ENCODE results near the gene INTS4. TPM values are rescaled to one million over a fixed set of nuclear protein-coding genes. Genes with fewer than 3 reads are reported as not detected.
"Not testable (repeated sequence)": the region's sequence is repeated elsewhere in the genome, so short reads cannot be mapped to it uniquely, and the experiment has no call there.

INTS4 gene
- total RNA-seq, 1 experiment from 2014 or later = 37.7 TPM

DNA sequence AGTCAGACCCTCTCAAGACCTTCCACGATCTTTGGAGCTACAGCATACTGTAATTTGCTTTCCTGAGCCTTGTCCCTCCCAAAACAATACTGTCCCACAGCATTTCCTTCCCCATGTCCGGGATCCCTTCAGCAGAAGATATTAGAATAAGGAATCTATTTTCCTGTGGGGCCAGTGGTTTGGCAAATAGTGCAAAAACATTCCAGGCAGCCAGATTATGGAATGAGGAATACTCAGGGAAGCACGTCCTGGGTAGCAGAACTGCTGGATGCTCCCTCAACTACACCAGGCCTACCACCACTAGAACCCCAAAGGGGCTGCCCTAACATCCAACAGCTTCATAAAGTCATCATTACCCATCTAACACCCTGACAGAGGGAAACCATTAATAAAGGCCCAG, 112.1 kb downstream of the INTS4 start:
- DNase-seq (ENCODE audit: low read depth) = no peak

DNA sequence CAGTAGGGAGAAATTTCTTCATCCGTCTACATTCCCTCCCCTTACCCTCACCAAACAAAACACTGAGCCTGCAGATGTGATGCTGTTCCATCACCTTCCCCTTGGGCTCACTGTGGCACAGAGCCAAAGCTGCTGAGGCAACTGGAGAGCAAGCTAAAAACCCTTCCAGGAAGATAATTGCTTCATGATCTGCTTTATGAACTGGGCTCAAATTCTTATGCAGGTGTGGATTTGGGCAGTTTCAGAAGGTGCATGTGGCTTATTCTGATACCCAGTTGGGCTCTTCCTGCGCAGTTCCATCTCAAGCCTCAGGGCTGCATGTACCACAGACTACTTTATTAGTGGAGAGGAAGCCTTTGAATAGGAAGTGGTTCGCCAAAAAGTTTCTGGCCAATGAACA, 115.2 kb downstream of the INTS4 start:
- DNase-seq (ENCODE audit: low read depth) = no peak

DNA sequence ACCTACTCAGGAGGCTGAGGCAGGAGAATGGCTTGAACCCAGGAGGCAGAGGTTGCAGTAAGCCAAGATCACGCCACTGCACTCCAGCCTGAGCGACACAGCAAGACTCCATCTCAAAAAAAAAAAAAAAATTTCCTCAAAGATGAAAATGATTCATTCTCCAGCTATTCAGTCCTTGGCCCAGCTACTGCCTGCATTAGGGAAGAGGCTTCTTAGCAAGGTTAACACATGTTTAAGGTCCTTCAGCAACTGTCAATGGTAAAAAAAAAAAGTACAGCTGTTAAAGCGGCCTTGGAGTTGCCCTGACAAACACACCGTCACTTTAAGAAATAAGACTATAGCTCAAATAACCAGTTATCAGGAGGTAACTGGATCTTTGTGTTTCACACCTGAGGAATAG, 116.2 kb downstream of the INTS4 start:
- peak; percentile 78 for DNase-seq (ENCODE audit: low read depth)

DNA sequence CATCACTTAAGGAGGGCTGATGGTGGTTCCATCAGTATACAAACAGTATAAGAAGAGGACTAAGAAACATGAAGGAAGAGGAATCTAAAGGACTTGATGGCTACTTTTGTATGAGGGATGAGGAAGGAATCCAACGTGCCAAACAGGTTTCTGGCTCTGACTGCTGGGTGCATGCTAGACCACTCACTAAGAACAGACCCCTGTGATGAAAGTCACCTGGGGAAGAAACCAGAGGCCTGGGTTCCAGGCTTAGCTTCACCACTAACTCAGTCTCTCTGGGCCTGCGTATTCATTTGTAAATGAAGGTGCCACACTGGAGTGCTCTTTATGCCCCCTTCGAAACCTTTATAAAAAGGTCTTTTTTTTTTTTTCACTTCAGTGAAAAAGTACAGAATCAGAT, 118.4 kb downstream of the INTS4 start:
- DNase-seq (ENCODE audit: low read depth) = no peak

DNA sequence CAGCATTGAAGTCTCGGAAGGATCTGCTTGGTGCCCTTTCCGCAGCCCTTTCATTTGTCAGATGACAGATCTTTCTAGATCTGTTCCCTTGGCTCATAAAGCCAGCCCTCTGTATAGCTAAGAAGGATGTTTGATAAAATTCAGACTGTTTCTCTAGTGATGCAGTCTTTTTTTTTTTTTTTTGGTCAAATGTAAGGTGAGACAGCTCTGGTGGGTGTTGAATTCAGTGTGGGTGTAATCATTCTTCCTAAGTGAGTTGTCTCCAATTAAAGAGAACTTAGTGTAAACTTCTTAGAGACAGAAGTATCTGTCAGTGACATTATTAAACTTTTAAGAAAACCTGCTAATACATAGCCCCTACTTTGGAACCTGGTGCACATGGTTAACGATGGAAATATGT, 120.3 kb downstream of the INTS4 start:
- DNase-seq (ENCODE audit: low read depth) = no peak

DNA sequence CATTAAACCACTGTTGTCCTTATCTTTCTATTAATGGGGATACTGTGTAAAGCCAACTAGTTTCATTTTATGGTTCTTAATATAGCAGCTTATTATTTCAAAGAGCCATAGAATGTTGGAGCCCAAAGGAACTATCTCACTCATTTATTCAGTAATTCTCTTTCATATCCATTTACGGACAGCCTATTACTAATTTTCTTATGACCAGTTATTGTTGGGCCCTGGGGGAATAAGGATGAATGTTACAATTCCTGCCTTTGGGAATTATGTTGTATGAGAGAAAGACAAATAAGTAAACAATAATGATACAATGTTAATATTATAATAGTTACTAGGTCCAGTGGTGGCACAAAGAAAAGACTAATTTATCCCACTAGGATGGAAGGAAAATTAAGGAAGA, 121.1 kb downstream of the INTS4 start:
- no peak for DNase-seq (ENCODE audit: low read depth)

GRCh38 chr11:77871855-77872254, 122.6 kb downstream of the INTS4 start:
- DNase-seq (ENCODE audit: low read depth) = no peak

DNA sequence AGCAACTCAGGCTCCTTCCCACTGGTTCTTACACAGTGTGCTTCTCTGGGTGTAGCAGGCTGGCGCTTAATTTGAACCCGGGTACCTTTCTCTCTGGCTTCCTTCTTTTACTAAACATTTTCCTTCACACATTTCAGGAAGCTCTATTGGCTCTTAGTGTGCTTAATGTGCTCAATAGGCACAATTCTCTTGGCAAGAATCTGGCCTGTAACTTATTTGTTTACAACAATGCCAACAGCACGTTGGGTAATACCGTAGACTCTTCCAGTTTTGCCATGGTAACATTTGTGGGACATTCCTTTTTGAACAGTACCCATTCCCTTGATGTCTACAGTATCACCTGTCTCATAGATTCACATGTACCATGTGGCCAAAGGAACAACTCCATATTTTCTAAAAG, 125.7 kb downstream of the INTS4 start:
- DNase-seq (ENCODE audit: low read depth) = no peak

DNA sequence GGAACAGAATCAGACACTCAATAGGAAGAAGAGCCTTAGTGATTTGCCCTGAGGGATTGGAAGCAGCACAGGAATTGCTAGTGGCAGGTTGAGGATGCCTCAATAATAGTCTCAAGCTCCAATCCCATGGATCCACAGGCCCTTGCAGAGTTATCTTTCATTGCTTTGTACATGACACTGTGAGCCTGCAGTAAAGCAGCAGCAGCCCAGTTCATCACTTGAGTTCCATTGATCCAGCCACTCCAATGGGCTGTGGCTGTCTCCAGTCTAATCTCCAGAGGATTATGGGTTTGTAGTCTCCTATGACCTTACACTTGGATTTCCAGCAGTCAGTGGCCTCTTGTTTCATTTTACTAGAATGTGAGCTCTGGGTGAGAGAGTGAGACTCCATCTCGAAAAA, 128.1 kb downstream of the INTS4 start:
- DNase-seq (ENCODE audit: low read depth) = no peak

GRCh38 chr11:77865805-77866204, 128.7 kb downstream of the INTS4 start:
- no peak for DNase-seq (ENCODE audit: low read depth)

DNA sequence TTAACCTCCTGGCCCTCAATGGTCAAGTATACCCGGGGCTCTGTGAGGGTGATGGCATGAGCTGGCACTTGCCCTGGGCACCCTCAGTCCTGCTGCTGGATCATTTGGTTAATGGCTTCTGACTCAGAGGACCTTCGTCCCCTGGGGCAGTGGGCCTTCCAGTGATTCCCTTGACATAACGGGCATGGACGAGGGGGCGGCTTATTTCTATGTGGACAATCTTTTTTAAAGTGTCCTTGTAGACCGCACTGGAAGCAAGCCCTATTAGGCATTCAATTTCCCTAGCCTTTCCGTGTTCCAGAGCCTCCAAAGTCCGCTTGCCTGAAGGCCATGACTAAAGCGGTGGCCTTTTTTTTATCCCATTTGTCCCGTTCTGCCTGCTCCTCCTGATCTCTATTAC, 133.0 kb downstream of the INTS4 start:
- not testable (repeated sequence) for DNase-seq (ENCODE audit: low read depth)

- not testable (repeated sequence) for DNase-seq (ENCODE audit: low read depth)
Observed at GRCh38 chr11:77857906-77858457, 136.5 kb downstream of the INTS4 start.

DNA sequence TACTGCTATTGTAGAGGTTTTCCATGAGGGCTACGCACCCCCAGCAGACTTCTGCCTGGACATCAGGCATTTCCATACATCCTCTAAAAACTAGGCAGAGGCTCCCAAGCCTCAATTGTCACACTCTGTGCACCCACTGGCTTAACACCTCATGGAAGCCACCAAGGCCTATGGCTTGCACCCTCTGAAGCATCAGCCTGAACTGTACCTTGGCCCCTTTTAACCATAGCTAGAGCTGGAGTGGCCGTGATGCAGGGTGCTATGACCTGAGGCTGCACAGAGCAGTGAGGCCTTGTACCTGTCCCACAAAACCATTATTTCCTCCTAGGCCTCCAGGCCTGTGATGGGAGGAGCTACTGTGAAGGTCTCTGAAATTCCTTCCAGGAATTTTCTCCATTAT, 139.6 kb downstream of the INTS4 start:
- DNase-seq (ENCODE audit: low read depth) = no peak

DNA sequence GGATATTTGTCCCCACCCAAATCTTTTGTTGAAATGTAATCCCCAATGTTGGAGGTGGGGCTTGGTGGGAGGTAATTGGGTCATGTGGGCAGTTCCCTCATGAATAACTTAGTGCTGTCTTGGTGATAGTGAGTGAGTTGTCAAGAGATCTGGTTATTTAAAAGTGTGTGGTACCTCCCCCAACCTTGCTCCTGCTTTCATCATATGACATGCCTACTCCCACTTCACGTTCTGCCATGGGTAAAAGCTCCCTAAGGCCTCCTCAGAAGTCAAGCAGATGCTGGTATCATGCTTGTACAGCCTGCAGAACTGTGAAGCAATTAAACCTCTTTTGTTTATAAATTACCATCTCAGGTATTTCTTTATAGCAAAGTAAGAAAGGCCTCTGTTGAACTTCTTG, 143.0 kb downstream of the INTS4 start:
- DNase-seq (ENCODE audit: low read depth) = no peak

- DNase-seq (ENCODE audit: low read depth) = not testable (repeated sequence)
Observed at GRCh38 chr11:77843700-77844099, 150.8 kb downstream of the INTS4 start.

DNA sequence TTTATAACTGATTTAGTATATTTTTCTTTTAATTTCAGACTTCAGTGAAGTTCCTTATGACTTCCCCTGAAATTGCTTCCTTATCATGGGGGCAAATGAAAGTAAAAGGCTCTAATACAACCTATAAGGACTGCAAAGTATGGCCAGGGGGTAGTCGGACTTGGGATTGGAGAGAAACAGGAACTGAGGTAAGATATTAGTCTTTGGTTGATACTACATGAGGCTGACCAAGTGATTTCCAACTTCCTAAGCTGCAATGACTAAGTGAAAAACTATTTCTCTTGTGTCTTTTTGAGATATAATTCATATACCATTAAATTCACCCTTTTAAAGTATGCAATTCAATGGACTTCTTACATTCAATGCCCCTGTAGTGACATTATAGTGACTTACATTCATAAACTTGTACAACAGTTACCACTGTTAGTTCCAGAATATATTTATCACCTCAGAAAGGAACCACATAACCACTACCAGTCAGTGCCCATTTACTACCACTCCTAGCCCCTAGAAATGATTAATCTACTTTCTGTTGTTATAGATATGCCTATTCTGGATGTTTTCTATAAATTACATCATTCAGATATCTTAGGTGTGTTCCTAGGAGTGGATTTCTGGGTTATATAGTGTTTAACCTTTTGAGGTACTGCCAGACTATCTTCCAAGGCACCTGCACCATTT, 151.9 kb downstream of the INTS4 start:
- DNase-seq (ENCODE audit: low read depth) = peak; percentile 64

DNA sequence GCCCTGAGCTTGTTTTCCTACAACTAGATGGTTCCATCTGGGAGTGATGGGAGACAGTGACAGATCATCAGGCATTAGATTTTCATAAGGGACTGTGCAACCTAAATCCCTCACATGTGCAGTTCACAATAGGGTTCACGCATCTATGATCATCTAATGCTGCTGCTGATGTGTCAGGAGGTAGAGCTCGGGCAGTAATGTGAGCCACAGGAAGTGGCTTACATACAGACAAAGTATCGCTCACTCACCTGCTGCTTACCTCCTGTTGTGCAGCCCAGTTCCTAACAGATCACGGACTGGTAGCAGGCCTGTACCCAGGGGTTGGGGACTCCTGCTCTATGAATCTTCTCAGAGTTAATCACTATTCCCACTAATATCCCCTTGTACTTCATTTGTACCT, 161.2 kb downstream of the INTS4 start:
- DNase-seq (ENCODE audit: low read depth) = no peak

- DNase-seq (ENCODE audit: low read depth) = no peak
Observed at GRCh38 chr11:77828926-77829325, 165.5 kb downstream of the INTS4 start.

Small RNA genes lying within 50 kb of the gene (small RNA-seq; reads per million reads assigned to genes)
- gene AP002812.4 = not detected

Other genes with a start within 250 kb of the INTS4 start
- 20.2 and 22.5 TPM in 2 replicates for gene RSF1, start 173.9 kb downstream of the INTS4 start, total RNA-seq (2014; rRNA removed; shearing (Covaris generic))
- gene AAMDC, start 173.5 kb downstream of the INTS4 start, total RNA-seq (2014; rRNA removed; shearing (Covaris generic)) = 5.8 and 7.5 TPM in 2 replicates
- gene KCTD14, start 28.6 kb upstream of the INTS4 start, total RNA-seq (2014; rRNA removed; shearing (Covaris generic)) = 15.0 and 20.1 TPM in 2 replicates
- gene THRSP, start 69.2 kb upstream of the INTS4 start, total RNA-seq (2014; rRNA removed; shearing (Covaris generic)) = not detected in 2 replicates
- 244 and 279 TPM in 2 replicates for gene NDUFC2, start 85.2 kb upstream of the INTS4 start, total RNA-seq (2014; rRNA removed; shearing (Covaris generic))
- 39.2 and 56.8 TPM in 2 replicates for gene ALG8, start 145.0 kb upstream of the INTS4 start, total RNA-seq (2014; rRNA removed; shearing (Covaris generic))
- gene KCTD21, start 194.0 kb upstream of the INTS4 start, total RNA-seq (2014; rRNA removed; shearing (Covaris generic)) = 5.5 and 7.5 TPM in 2 replicates
- gene USP35, start 194.3 kb upstream of the INTS4 start, total RNA-seq (2014; rRNA removed; shearing (Covaris generic)) = 5.3 and 5.9 TPM in 2 replicates

Data from HT1080 (cell line).